ENCODE data around the gene PKP3. TPM values are rescaled to one million over a fixed set of nuclear protein-coding genes. Genes with fewer than 3 reads are reported as not detected.
"Not testable (repeated sequence)": the region's sequence is repeated elsewhere in the genome, so short reads cannot be mapped to it uniquely, and the experiment has no call there.

The PKP3 gene
- total and polyA plus RNA-seq, 7 donors: 0.10 to 0.75 (median 0.15) TPM; not detected in 2

DNA sequence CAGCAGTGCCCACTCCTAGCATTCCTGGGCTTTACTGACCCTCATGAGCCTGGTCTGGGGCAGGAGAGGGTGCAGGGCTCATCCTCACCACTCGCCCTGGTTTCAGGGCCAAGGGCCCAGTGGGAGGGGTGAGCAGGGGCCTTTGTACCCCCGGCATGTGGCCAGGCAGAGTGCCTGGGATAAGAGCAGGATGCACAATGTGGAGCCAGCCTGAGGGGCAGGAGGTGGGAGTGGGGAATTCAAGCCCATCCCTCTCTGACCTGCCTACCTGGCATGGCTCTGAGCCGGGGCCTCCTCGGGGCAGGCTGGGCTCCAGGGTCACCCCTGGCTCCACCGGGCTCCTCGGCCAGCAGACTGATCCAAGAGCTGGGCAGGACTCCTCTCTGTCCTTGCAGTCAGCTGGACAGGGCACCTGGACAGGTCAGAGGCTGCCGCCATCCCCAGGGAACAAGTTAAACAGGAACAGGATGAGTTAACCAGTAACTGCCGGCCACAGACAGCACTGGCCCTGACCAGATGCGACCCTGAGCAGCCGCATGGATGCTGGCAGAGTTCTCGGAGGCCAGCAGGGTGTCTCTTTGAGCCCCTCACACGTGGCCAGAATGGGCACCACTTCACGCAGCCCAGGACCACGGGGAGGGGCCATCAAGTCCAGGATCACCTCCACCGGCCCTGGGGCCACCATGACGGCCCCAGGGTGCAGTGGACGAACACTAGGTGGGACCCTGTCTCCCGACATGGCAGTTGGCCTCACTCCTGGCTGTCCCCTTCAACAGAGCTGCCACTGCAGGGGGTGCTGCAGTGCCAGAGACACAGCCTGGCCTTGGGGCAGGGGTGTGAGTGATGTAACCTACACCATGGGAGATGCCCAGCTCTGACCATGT lies 15.8 kb downstream of the PKP3 start:
- peaks cover 0 to 30% (median 0%) of the 10 kb centered on the region in 3 donors for H3K27me3 ChIP-seq (ENCODE audit: insufficient read depth in 3 of 3, low read length in 2 of 3)
- no peak overlapping the region for H3K27ac ChIP-seq
- intact Hi-C loops (cut with DNase I): loop anchor here in 1 of 2 donors (2.0 kb wide), 1 partner anchor 37 kb away; no protein-coding TSS in a partner anchor
- TF ChIP-seq, protein P1, sequence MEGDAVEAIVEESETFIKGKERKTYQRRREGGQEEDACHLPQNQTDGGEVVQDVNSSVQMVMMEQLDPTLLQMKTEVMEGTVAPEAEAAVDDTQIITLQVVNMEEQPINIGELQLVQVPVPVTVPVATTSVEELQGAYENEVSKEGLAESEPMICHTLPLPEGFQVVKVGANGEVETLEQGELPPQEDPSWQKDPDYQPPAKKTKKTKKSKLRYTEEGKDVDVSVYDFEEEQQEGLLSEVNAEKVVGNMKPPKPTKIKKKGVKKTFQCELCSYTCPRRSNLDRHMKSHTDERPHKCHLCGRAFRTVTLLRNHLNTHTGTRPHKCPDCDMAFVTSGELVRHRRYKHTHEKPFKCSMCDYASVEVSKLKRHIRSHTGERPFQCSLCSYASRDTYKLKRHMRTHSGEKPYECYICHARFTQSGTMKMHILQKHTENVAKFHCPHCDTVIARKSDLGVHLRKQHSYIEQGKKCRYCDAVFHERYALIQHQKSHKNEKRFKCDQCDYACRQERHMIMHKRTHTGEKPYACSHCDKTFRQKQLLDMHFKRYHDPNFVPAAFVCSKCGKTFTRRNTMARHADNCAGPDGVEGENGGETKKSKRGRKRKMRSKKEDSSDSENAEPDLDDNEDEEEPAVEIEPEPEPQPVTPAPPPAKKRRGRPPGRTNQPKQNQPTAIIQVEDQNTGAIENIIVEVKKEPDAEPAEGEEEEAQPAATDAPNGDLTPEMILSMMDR (IDR thresholded peaks at IDR 0.05): no peak
- 52 to 64% (median 57%) methylated on average over 17 to 18 of the region's 18 CpGs for WGBS, 3 donors
- DNase-seq (peak in 1 of 2 donors; percentile 44), ATAC-seq (no peak)
- no peaks in the 10 kb centered on the region for H3K9me3 ChIP-seq
- peaks cover 8% of the 10 kb centered on the region for H3K4me1 ChIP-seq
- H3K36me3 ChIP-seq (ENCODE audit: insufficient read depth in 1 of 2, low read depth in 1 of 2): no peaks in the 10 kb centered on the region
- H3K4me3 ChIP-seq: no peak overlapping the region

DNA sequence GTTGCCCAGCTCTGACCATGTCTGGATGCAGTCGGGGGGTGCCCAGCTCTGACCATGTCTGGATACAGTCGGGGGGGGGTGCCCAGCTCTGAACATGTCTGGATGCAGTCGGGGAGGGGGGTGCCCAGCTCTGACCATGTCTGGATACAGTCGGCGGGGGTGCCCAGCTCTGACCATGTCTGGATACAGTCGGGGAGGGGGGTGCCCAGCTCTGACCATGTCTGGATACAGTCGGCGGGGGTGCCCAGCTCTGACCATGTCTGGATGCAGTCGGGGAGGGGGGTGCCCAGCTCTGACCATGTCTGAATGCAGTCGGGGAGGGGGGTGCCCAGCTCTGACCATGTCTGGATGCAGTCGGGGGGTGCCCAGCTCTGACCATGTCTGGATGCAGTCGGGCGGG lies 16.7 kb downstream of the PKP3 start:
- H3K9me3 ChIP-seq; ATAC-seq; H3K36me3 ChIP-seq (ENCODE audit: insufficient read depth in 1 of 2, low read depth in 1 of 2); H3K4me1 ChIP-seq; intact Hi-C loops (cut with DNase I); H3K4me3 ChIP-seq; H3K27ac ChIP-seq: not testable (repeated sequence)
- peaks cover 0 to 35% (median 0%) of the 10 kb centered on the region in 3 donors for H3K27me3 ChIP-seq (ENCODE audit: insufficient read depth in 3 of 3, low read length in 2 of 3)
- DNase-seq: peak in 1 of 2 donors; percentile 38
- WGBS, 3 donors: 80 to 91% (median 83%) methylated on average over 10 to 13 of the region's 13 CpGs

DNA sequence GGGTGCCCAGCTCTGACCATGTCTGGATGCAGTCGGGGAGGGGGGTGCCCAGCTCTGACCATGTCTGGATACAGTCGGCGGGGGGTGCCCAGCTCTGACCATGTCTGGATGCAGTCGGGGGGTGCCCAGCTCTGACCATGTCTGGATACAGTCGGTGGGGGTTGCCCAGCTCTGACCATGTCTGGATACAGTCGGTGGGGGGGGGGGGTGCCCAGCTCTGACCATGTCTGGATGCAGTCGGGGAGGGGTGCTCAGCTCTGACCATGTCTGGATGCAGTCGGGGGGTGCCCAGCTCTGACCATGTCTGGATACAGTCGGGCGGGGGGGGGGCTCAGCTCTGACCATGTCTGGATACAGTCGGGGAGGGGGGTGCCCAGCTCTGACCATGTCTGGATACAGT lies 17.5 kb downstream of the PKP3 start:
- WGBS, 3 donors: 79 to 86% (median 80%) methylated on average over 8 to 9 of the region's 11 CpGs
- ATAC-seq; H3K4me1 ChIP-seq; H3K4me3 ChIP-seq; H3K36me3 ChIP-seq (ENCODE audit: insufficient read depth in 1 of 2, low read depth in 1 of 2); intact Hi-C loops (cut with DNase I); H3K27ac ChIP-seq; H3K9me3 ChIP-seq: not testable (repeated sequence)
- peaks cover 0 to 43% (median 3%) of the 10 kb centered on the region in 3 donors for H3K27me3 ChIP-seq (ENCODE audit: insufficient read depth in 3 of 3, low read length in 2 of 3)
- DNase-seq: peak in 1 of 2 donors; percentile 45

DNA sequence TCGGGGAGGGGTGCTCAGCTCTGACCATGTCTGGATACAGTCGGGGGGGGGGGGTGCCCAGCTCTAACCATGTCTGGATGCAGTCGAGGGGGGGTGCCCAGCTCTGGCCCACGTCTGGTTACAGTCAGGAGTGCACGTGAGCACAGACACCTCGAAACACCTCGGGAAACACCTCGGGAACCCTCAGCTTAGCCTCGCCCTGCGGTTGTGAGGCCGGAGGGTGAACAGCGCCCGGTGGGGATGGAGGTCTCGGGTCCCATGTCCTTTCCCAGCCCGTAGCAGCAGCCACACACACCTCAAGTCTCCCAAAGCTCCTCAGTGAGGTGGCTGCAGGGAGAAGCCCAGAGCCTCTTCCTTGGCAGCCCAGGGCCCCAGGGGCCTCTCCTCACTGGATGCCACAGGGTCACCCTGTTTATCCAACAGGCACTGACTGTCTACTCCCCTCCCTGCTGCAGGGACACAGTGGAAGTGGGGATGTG lies 18.7 kb downstream of the PKP3 start:
- intact Hi-C loops (cut with DNase I): no loop called here
- Histone ChIP-seq H3K4me3 (no peak overlapping the region), H3K27ac (no peak overlapping the region), H3K4me1 (no peaks in the 10 kb centered on the region), H3K9me3 (no peaks in the 10 kb centered on the region), H3K27me3 (ENCODE audit: insufficient read depth in 3 of 3, low read length in 2 of 3) (peaks cover 0 to 51% (median 3%) of the 10 kb centered on the region in 3 donors), H3K36me3 (ENCODE audit: insufficient read depth in 1 of 2, low read depth in 1 of 2) (no peaks in the 10 kb centered on the region)
- DNase-seq (peak; percentile 10 to 41), ATAC-seq (no peak)
- TF ChIP-seq, protein P1 (IDR thresholded peaks at IDR 0.05): no peak
- WGBS, 3 donors: 74 to 80% (median 74%) methylated on average over 13 to 15 of the region's 15 CpGs

DNA sequence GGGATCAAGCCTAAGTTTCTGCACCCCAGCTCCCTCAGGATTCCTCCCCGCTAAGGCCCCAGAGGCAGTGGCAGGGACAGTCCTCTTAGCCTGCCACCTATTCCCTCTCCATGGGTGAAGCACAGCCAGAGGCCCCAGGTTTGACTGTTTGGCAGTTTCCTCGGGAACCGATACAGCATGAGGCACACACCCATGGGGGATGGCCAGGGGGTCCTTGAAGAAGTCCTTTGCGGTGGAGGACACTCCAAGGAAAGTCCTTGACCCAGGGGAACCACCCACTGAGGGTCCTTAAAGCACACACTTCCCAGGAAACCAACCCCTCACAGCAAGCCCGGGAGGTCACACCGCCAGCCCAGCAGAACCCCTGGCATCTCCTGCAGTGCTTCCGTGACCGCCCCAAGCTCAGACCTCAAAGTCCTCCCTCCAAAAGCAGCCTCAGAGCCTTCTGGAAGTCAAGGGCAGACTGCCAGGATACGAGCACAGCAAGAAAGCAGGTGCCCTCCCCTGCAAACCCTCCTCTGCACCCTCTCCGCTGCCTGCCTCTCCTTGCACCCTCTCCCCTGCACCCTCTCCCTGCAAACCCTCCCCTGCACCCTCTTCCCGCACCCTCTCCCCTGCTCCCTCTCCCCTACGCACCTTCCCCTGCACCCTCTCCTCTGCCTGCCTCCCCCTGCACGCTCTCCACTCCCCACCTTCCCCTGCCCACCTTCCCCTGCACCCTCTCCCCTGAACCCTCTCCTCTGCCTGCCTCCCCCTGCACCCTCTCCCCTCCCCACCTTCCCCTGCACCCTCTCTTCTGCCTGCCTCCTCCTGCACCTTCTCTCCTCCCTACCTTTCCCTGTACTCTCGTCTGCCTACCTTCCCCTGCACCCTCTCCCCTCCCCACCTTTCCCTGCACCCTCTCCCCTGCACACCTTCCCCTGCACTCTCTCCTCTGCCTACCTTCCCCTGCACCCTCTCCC lies 19.4 kb downstream of the PKP3 start:
- Histone ChIP-seq H3K4me1 (no peaks in the 10 kb centered on the region), H3K4me3 (no peak overlapping the region), H3K9me3 (no peaks in the 10 kb centered on the region), H3K36me3 (ENCODE audit: insufficient read depth in 1 of 2, low read depth in 1 of 2) (no peaks in the 10 kb centered on the region), H3K27me3 (ENCODE audit: insufficient read depth in 3 of 3, low read length in 2 of 3) (peaks cover 0 to 51% (median 9%) of the 10 kb centered on the region in 3 donors), H3K27ac (no peak overlapping the region)
- no peak for ATAC-seq
- WGBS, 3 donors: 37 to 46% (median 40%) methylated on average over 12 to 13 of the region's 14 CpGs
- intact Hi-C loops (cut with DNase I): no loop called here
- TF ChIP-seq, protein P1 (IDR thresholded peaks at IDR 0.05): no peak
- DNase-seq: peak; percentile 8 to 31

All from psoas muscle (tissue), 8 donors.